PC-9 (cell line): Measurements from ENCODE around the gene MAPK1. TPM values are rescaled to one million over a fixed set of nuclear protein-coding genes. Genes with fewer than 3 reads are reported as not detected.
"Not testable (repeated sequence)": the region's sequence is repeated elsewhere in the genome, so short reads cannot be mapped to it uniquely, and the experiment has no call there.

ENCODE experiments used
- BruUV-seq: library from RNA; stranded (reverse); fragments of 400-500 nt; replicated peaks from 2 replicates; lab custom pipeline; 2021; lab: Mats Ljungman, UMichigan
- CTCF ChIA-PET: fragments of 300-600 bp; sonication (Branson Sonifier 250); formaldehyde crosslinking; loops from one replicate; lab custom pipeline; 2022; ENCODE audit warnings: antibody characterized with exemption; lab: Charles Lee
- POLR2A ChIA-PET: fragments of 300-600 bp; sonication (Branson Sonifier 250); formaldehyde crosslinking; loops from one replicate; lab custom pipeline; 2022; ENCODE audit warnings: antibody characterized with exemption; ENCODE audit not compliant: unreplicated experiment; lab: Charles Lee
- DNase-seq, 2 experiments: peaks; one replicate each; pipeline versions ENCODE4 v3.0.0 to v3.0.0-alpha.2; 2015 to 2022; ENCODE audit warnings: mixed read lengths in 1 of 2
- H2AFZ ChIP-seq: fragments of 200-600 bp; sonication (generic); 2 replicates; pipeline ENCODE4 v1.8.1; 2017; ENCODE audit warnings: antibody characterized with exemption
- H3F3A ChIP-seq: fragments of 200-600 bp; sonication (generic); 2 replicates; pipeline ENCODE4 v1.8.1; 2017; ENCODE audit warnings: antibody characterized with exemption, mild to moderate bottlenecking, low read depth; ENCODE audit not compliant: insufficient read depth
- H3K27ac ChIP-seq: fragments of 200-600 bp; sonication (generic); 2 replicates; pipeline ENCODE4 v1.6.1; 2016; ENCODE audit warnings: mixed run types
- H3K27me3 ChIP-seq: fragments of 200-600 bp; sonication (generic); 2 replicates; pipeline ENCODE4 v1.6.1; 2016; ENCODE audit warnings: low read depth, mixed run types; ENCODE audit not compliant: insufficient read depth
- H3K36me3 ChIP-seq: fragments of 200-600 bp; sonication (generic); 2 replicates; pipeline ENCODE4 v1.6.1; 2016; ENCODE audit warnings: low read depth, mixed run types
- H3K4me1 ChIP-seq: fragments of 200-600 bp; sonication (generic); replicated peaks from 2 replicates; pipeline ENCODE4 v1.6.1; 2016; ENCODE audit warnings: mixed run types; ENCODE audit not compliant: insufficient read depth
- H3K4me2 ChIP-seq: fragments of 200-600 bp; sonication (generic); 2 replicates; pipeline ENCODE4 v1.6.1; 2017; ENCODE audit warnings: mixed run types
- H3K4me3 ChIP-seq: fragments of 200-600 bp; sonication (generic); 2 replicates; pipeline ENCODE4 v1.6.1; 2016; ENCODE audit warnings: mixed run types
- H3K79me2 ChIP-seq: fragments of 200-600 bp; sonication (generic); 2 replicates; pipeline ENCODE4 v1.6.1; 2017; ENCODE audit warnings: low read depth, mixed run types
- H3K9me2 ChIP-seq: fragments of 200-600 bp; sonication (generic); 2 replicates; pipeline ENCODE4 v1.8.1; 2017; ENCODE audit warnings: mild to moderate bottlenecking; ENCODE audit not compliant: insufficient read depth
- H3K9me3 ChIP-seq: fragments of 200-600 bp; sonication (generic); 2 replicates; pipeline ENCODE4 v1.8.1; 2016; ENCODE audit warnings: low read depth; ENCODE audit not compliant: insufficient read depth
- H4K20me1 ChIP-seq: fragments of 200-600 bp; sonication (generic); 2 replicates; pipeline ENCODE4 v1.8.1; 2017; ENCODE audit not compliant: insufficient read depth
- CTCF ChIP-seq: fragments of 200-600 bp; sonication (generic); conservative IDR thresholded peaks from 2 replicates; pipeline ENCODE4 v1.6.1; 2017; ENCODE audit warnings: mixed run types, antibody characterized with exemption, mild to moderate bottlenecking, moderate library complexity
- EZH2 ChIP-seq: fragments of 200-600 bp; sonication (generic); IDR thresholded peaks from 2 replicates; pipeline ENCODE4 v1.8.0; 2017; ENCODE audit warnings: antibody characterized with exemption, low read depth
- intact Hi-C: fragments of 100-400 bp; cut with micrococcal nuclease; formaldehyde crosslinking; loops from one replicate; pipeline ENCODE4 v1.10.0; 2022; ENCODE audit not compliant: unreplicated experiment
- total RNA-seq: library from RNA; stranded (reverse); gene quantifications from 2 replicates; pipeline ENCODE4 v1.2.3, GENCODE V29; 2021

Gene MAPK1
- total RNA-seq, 1 experiment from 2014 or later: 82.8 TPM

- H3F3A ChIP-seq: no peaks in the 10 kb centered on the region
- ChIA-PET CTCF (no interaction called here), POLR2A (interaction anchor here (0.6 kb wide), 1 partner anchor 138 kb away, joined by 6 read pairs; no protein-coding TSS in a partner anchor)
- H3K4me1 ChIP-seq: no peaks in the 10 kb centered on the region
- no peaks in the 10 kb centered on the region for H3K79me2 ChIP-seq
- H3K27ac ChIP-seq: no peak overlapping the region
- H4K20me1 ChIP-seq: no peaks in the 10 kb centered on the region
- no peaks in the 10 kb centered on the region for H3K9me3 ChIP-seq
- H3K4me2 ChIP-seq: no peak overlapping the region
- no peak overlapping the region for H3K4me3 ChIP-seq
- no peaks in the 10 kb centered on the region for H3K9me2 ChIP-seq
- 0 out of 2 replicates have a peak, but pooled peaks cover 6% of the 10 kb centered on the region for H3K36me3 ChIP-seq
- H2AFZ ChIP-seq: no peak overlapping the region
- DNase-seq: no peak
- no TSS peak for BruUV-seq
- intact Hi-C loops: no loop called here
- no peaks in the 10 kb centered on the region for H3K27me3 ChIP-seq
- TF ChIP-seq CTCF (no peak), EZH2 (no peak)
Observed at GRCh38 chr22:21803811-21804249, 63.6 kb downstream of the MAPK1 start.

- no peaks in the 10 kb centered on the region for H3K4me1 ChIP-seq
- H3K79me2 ChIP-seq: no peaks in the 10 kb centered on the region
- H3F3A ChIP-seq: no peaks in the 10 kb centered on the region
- H2AFZ ChIP-seq: no peak overlapping the region
- H3K4me2 ChIP-seq: no peak overlapping the region
- no peaks in the 10 kb centered on the region for H3K9me3 ChIP-seq
- ChIA-PET POLR2A (no interaction called here), CTCF (no interaction called here)
- no peaks in the 10 kb centered on the region for H3K9me2 ChIP-seq
- DNase-seq: no peak
- no peak overlapping the region for H3K4me3 ChIP-seq
- 0 out of 2 replicates have a peak, but pooled peaks cover 6% of the 10 kb centered on the region for H3K36me3 ChIP-seq
- BruUV-seq: no TSS peak
- no peak for TF ChIP-seq EZH2
- TF ChIP-seq CTCF: no peak
- H3K27ac ChIP-seq: no peak overlapping the region
- no peaks in the 10 kb centered on the region for H3K27me3 ChIP-seq
- intact Hi-C loops: no loop called here
- H4K20me1 ChIP-seq: no peaks in the 10 kb centered on the region
Observed at GRCh38 chr22:21802673-21803072, 64.8 kb downstream of the MAPK1 start.

- no peaks in the 10 kb centered on the region for H3F3A ChIP-seq
- no peaks in the 10 kb centered on the region for H3K79me2 ChIP-seq
- intact Hi-C loops: no loop called here
- TF ChIP-seq EZH2 (no peak), CTCF (no peak)
- DNase-seq: no peak
- ChIA-PET POLR2A (no interaction called here), CTCF (no interaction called here)
- no peaks in the 10 kb centered on the region for H4K20me1 ChIP-seq
- H3K4me3 ChIP-seq: no peak overlapping the region
- no TSS peak for BruUV-seq
- H3K4me1 ChIP-seq: no peaks in the 10 kb centered on the region
- no peak overlapping the region for H2AFZ ChIP-seq
- no peak overlapping the region for H3K27ac ChIP-seq
- 0 out of 2 replicates have a peak, but pooled peaks cover 6% of the 10 kb centered on the region for H3K36me3 ChIP-seq
- no peaks in the 10 kb centered on the region for H3K9me3 ChIP-seq
- no peaks in the 10 kb centered on the region for H3K9me2 ChIP-seq
- no peaks in the 10 kb centered on the region for H3K27me3 ChIP-seq
- no peak overlapping the region for H3K4me2 ChIP-seq
Observed at GRCh38 chr22:21802056-21802455, 65.4 kb downstream of the MAPK1 start.

- H3K36me3 ChIP-seq, H3K4me1 ChIP-seq, H2AFZ ChIP-seq, H4K20me1 ChIP-seq, DNase-seq, BruUV-seq, H3K27me3 ChIP-seq, CTCF ChIA-PET, H3K79me2 ChIP-seq, H3F3A ChIP-seq, intact Hi-C loops, H3K4me3 ChIP-seq, H3K9me3 ChIP-seq, H3K9me2 ChIP-seq, POLR2A ChIA-PET, H3K4me2 ChIP-seq, H3K27ac ChIP-seq: not testable (repeated sequence)
Observed at GRCh38 chr22:21801304-21801644, 66.2 kb downstream of the MAPK1 start.
